D341Med (cell line): ENCODE data around the gene RPS6KB2.
"Not testable (repeated sequence)": the region's sequence is repeated elsewhere in the genome, so short reads cannot be mapped to it uniquely, and the experiment has no call there.

Source experiments
- DNase-seq: peaks from one replicate; pipeline ENCODE4 v3.0.0; 2012; ENCODE audit warnings: low spot score

Gene RPS6KB2

DNA sequence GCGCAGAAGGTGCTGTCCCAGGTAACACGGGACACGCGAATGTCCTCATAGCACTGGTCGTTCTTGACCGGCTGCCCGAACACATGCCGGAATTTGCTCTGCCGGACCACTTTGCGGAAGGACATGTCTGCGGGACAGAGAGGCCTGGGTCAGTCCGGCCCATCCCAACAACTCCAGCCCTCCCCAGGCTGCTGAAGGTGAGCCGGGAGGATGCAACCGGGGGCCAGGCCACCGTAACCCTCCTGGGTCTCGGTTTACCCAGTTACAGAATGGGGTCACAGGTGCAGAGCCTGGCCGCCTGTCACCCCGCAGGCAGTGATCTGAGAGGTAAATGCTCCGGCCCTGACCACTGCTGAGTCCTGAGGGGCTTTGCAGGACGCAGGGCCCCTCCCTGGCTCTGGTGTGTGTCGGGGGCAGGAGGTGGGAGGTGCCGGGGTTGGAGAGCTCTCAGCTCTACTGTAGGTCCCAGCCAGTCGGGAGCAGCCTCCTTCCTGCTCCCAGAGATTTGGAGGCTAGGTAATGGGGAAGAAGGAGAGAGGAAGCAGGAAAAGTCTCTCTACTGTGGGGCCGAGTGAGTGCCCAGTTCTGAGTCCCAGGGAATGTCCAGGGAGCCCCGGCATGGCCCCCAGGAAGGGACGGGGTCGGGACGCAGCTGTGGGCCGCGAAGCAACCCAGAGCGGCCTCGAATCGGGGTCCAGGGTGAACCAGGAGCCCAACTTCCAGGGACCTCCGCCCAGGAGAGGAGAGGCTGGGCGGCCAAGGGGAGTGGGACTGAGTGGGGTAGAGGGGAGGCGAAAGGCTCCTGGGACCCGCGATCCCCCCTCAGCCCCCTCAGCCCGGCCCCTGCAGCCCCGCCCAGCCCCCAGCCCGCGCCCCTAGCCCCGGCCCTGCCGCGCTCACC is 14.5 kb downstream of the RPS6KB2 start:
- DNase-seq, result no peak

DNA sequence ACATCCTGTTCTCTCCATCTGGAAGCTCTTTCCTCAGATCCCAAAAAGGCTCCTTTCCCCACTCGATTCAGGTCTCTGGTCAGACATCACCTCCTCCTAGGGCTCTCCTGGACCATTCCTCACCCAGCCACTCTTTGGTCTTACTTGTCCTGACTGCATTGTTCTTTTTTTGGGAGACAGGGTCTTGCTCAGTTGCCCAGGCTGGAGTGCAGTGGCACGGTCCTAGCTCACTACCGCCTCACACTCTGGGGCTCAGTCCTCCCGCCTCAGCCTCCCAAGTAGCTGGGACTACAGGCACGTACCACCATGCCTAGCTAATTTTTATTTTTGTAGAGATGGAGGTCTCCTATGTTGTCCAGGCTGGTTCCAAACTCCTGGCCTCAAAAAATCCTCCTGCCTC is 17.2 kb downstream of the RPS6KB2 start:
- DNase-seq, result no peak

DNA sequence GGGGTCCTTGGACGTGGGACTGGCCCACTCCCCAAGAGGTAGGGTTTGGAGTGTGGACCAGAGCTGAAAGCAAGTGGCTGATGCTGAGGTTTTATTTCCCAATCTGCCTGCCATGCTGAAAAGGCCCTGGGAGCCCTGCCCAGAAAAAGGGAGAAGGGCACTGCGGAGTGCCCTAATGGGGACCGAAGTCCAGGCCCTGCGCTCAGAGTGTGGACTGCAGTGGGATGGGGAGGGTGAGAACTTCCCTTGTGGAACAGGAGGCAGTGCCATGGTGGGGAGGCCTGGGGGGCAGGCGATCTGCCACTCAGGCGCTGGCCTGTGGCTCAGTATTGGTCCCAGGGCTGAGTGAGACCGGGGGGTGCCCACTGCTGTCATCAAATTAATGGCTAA is 19.9 kb downstream of the RPS6KB2 start:
- no peak for DNase-seq

DNA sequence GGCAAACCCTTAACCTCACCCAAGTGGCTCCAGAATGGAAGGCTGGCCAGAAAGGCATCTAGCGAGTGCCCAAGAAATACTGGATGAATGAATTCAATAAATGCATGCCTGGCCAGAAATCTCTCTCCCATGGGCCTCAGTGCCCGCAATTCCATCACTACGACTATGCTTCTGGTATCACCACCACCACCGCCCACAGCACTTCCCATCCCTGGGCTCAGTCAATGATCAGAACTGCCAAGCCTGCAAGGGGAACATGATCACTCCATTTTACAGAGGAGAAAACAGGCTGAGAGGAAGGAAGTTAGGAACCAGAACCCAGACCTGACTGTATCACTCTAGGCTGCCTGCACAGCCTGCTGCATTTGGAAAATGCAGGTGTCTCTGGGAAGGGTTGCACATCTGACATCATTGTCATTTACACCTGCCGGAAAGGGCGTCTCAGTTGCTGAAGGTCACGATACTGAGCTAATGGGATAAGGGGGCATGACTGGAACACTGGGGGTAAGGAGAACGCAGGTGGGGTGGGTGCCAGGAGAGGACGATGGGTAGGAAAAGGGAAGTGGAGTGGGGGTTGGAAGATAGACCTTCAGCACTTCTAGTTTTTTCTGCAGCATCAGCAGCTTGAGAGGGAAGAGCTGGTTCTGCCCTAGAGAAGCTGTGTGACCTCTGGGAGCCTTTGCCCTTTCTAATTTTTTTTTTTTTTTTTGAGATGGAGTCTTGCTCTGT is 21.0 kb downstream of the RPS6KB2 start:
- no peak for DNase-seq

DNA sequence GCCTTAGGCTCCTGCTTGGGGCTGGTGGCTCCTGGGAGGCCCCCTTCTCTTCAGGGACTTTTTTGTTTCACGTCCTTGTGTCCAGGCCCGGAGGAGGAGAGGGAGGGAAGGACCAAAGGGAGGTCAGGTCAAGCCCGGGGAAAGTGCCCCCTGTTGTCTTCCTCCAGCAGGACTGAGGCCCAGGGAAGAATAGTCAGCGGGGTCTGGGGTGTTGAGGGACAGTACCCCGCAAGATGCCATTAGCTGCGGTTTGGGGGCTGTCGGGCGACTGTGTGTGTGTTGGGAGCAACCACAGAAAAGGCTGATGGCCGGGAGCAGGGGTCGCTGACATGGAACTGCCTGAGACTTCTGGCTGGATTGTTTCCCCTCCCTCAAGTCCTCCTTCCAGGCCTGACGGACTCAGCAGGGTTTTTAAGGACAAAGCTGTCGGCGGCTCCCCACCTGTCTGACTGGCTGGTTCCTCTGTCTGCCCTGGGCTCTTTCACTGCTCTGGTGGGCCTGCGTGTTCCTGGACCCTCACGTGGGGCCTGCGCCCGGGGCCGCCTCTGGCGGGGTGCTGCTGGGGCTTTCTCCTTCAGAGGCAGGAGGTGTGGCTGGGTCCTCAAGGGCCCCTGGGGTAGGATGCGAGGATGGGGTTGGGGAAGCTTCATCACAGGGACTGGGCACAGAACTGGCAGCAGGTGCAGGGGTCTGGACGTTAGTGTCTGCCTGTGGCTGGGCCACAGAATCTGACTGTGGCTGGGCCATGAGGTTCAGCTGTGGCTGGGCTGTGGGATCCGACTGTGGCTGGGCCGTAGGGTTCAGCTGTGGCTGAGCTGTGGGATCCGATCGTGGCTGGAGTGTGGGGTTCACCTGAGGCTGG is 22.7 kb downstream of the RPS6KB2 start:
- DNase-seq, result no peak

DNA sequence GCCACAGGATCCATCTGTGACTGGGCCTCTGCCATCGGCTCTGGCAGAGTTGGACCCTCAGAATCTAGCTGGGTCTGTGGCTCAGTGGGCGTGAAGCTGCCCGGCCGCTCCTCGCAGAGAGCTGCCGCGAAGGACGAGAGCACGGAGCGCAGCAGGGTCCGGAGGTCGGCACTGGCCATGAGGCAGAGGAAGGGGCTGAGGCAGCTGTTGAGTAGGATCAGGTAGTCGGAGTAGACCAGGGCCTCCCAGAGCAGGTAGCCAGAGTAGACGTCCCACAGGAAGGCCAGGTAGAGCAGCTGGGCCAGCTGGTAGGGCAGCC is 23.3 kb downstream of the RPS6KB2 start:
- no peak for DNase-seq

DNA sequence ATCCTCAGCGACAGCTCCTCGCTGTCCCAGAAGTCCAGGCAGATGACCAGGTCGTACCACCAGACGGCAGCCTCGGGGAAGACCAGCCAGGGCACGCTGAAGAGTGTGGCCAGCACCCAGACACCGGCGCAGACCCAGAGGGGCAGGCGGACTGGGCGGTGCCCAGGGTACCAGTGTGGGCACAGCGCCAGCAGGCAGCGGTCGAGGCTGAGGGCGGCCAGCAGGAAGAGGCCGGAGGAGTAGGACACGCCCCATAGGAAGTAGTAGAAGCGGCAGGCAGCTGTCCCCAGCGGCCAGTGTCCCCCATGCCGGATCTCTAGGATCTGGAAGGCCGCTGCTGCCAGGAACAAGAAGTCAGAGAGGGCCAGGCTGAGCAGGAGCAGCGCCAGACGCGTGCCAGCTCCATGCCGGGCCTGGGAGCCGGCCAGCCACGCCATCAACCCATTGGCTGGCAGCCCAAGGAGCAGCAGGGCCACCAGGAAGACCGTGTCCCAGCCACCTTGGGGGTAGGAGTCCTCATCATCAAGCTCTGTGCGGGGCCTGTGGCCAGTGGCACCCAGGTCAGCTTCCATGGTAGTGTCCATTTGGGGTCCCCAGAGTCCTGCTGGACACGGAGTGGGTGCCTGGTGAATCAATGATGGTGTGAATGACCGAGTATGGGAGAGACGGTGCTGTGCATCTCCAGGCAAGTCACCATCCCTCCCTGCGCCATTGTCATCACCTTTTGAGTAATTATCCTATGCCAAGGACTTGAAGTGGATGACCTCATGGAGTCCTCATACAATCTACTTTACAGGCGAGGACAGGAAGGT is 24.1 kb downstream of the RPS6KB2 start, which contains the start of gene GPR152:
Gene GPR152 (minus strand): TSS at position 589 of the 812 bp plus-strand sequence. CDS start 5 bp downstream, at position 584.
- DNase-seq, result no peak

DNA sequence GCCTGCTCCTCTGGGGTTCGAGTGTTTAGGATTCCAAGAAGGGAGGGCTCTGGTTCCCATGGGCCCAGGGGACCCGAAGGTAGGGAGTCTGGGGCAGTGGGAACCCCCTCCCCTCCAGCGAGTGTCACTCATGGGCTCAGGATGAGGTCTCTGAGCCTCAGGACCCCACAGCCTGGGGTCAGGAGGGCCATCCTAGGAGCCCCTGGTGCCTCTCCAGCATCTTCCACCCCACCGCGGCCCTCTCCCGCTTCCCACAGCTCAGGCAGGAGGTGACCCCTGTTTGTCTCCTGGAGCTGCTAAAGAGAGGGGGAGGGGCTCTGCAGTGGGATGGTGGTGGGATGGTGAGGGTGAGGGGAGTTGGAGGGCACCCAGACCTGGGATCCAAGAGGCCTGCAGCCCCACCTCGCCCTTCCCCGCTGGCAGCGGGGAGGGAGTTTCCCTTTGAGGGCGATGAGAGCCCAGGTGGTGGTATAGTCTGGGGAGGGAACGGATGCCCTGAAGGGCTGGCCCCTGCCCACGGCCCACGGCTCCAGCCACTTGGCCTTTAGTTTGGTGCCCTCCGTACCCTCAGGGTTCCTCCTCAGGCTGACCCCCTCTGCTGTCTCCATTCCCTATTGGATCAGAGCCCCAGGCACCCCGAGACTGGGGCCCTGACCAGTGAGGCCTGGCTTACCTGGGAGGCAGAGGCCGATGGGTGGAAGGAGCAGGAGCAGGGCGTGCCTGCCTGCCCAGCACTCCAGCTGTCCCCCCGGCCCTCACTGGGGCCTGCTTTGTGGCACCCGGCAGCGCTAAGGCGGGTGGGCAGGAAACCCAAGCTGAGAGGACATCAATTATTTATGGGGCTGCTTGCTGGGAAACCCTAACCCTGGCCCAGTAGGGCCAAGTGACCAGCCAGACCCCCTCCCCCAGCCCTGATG is 25.8 kb downstream of the RPS6KB2 start:
- DNase-seq, result no peak

DNA sequence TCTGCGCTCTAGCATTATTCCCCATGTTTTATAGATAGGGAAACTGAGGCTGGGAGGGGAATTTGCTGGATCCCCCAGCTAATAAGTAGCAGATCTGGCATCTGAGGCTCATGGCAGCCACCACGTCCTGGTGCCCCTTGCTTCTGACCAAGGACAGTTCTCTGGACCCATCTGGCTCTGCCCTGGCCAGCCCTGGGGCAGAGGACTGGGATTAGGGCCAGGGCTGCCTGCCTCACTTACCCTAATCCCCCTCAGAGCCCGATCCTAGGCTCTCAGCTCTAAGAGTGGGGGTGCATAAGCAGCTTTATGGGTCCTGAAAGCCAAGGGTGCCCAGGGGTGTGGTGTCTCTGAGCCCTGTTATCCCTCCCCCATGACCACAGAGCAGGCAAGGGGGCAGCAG is 26.8 kb downstream of the RPS6KB2 start, which contains the start of gene CABP4:
Gene CABP4 (plus strand): TSS at position 301 of the 400 bp plus-strand sequence. CDS start 70 bp downstream, at position 371.
- no peak for DNase-seq

DNA sequence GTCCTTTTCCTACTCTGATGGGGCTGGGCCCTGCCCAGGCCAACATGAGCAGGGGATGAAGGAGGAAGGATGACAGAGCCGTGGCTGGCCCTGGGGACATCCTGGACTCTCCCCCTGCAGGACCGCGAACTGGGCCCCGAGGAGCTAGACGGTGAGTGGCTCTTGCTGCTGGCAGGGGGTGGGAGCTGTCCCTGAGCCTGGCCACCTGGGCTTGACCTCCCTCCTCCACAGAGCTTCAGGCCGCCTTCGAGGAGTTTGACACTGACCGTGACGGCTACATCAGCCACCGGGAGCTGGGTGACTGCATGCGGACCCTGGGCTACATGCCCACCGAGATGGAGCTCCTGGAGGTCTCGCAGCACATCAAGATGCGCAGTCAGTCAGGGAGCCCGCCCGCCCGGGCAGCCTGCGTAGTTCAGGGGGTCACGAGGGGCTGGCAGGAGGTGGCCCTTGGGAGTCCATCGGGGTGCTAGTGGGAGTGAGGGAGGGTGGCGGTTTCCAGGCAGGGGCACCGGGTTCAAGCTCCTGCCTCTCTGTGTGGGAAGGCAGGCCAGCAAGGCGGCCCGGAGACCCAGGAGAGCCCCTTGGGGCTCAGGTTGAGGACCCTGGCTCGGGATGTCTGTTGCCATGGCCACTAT is 27.9 kb downstream of the RPS6KB2 start:
- DNase-seq, result no peak

DNA sequence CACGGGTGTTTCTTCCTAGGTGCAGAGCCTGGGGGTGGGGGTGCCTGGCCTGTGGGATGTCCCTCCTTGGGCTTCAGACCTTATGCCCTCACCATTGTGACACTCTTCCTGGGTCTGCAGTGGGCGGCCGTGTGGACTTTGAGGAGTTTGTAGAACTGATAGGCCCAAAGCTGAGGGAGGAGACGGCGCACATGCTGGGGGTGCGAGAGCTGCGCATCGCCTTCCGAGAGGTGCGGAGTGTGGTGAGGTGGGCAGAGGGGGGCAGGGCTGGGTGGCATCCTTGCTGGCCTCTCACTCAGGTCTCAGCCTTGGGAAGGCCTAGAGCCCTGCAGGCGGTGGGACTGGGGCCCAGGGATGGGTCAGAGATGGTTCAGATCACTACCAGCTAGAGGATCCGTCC is 29.2 kb downstream of the RPS6KB2 start:
- DNase-seq, result no peak

DNA sequence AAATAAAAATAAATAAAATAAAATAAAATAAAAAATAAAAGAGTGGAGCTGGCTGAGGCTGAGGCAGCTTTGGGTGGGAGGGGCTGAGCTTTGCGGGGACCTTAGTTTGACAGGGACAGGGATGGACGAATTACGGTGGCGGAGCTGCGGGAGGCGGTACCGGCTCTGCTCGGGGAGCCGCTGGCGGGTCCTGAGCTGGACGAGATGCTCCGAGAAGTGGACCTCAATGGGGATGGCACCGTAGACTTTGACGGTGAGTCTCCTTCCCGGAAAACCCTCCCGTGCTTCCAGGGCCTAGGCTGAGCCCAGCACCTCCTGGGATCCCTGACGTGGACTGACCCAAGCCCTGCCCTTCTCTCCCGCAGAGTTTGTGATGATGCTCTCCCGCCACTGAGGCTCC is 30.0 kb downstream of the RPS6KB2 start:
- DNase-seq, result no peak

DNA sequence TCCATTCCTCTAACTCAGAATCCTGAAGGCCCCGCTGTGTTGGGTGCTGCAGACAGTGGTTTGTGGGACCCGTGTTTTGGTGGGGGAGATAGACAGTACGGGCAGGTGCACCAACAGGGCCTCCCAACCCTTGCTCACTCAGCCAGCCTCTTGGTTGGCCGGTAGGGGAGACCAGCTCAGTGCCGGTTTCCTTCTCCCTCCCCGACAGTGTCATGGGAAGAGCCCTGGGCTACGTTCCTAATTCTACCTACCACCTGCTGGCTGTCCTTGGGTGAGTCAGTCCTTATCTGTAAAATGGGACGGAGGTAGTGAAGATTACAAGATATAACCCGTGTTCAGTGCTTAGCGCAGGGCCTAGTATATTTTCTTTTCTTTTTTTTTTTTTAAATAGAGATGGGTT is 34.9 kb downstream of the RPS6KB2 start:
- peak; percentile 25 for DNase-seq

DNA sequence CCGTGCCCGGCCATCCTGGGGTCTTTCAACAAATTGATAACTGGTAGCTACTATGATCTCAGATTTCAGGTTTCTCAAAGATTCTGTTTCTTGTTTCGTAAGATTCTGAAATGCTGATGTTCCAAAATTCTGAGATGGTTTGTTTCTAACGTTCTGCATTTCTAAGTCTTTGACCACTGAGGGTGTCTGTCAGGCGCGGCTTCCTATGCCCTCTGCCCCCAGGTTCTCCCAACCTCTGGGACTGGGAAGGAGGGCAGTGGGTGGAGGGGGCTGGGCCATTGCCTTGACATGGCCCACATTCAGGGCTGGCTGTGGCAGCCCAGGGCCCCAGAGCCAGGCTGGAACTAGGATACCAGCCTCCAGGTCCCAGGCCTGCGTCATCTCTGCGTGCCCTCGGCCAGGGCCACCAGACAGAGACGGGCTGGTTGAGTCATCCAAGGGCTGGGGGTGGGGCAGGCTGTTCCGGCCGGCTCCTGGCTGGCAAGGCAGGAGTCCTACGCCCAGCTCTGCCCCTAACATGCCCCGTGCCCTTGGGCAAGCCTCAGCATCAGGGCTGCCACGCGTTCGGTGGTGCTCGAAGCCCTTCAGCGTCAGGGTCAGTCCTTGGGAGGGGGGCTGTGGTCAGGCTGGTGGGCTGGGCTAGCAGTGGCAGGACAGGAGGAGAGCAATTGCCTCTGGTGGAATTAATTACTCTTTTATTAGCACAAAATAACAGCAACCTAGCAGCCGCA is 35.6 kb downstream of the RPS6KB2 start:
- no peak for DNase-seq

DNA sequence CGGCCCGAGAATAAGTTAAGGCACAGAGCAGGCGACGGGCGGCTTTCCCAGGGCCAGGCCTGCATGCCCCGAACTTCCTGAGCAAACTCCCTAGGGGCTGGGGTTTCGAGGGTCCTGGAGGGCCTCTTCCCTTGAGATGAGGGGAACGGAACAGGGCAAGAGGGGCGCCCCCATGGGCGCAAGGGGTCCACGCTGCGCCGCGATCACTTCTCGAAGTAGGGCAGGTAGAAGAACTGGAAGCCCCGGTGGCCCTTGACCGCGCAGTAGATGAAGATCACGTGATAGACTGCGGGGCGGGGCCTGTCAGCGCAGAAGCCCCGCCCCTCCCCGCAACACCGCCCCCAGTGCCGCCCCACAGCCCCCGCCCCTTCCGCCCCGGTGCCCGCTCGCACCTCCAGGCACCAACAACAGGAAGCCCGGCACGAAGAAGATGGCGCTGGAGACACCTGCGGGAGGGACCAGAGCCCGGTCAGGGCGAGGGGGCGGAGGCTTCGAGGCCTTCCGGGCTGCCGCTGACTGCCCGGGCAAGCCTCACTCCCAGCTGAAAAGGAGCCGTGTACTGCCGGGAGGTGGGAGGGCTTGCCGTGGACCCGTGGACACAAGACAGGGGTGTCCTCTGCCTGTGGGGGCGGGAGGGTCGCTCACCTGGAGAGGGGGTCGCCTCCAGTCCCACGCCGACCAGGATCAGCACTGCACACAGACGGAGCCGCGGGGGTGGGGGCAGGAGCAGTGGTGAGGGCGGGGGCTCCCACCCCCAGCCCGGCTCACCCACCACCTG is 36.3 kb downstream of the RPS6KB2 start:
- DNase-seq, result peak; percentile 33

DNA sequence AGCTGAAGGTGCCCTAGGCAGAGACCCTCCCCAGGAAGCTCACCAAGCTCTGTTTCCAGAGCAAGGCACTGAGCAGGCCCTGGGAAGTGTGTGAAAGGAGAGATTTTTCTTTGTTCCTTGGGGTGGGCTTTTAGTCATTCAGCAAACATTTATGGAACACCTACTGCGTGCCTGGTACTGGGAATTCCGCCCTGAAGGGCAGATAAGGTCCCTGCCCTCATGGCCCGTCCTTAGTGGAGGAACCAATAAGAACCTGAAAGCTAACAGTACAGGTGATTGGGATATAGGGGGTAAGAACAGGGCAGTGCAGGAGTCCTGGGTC is 36.9 kb downstream of the RPS6KB2 start:
- no peak for DNase-seq

DNA sequence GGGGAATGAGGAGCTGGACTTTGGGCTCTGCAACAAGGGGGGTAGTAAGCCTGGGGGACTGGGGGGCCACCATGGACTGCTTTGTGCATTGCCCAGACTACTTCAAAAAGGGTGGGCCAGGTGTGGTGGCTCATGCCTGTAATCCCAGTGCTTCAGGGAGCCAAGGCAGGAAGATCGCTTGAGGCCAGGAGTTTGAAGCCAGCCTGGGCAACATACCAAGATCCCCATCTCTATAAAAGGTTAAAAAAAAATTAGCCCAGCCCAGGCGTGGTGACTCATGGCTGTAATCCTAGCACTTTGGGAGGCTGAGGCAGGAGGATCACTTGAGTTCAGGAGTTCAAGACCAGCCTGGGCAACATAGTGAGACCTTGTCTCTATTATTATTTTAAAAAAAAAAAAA is 37.2 kb downstream of the RPS6KB2 start:
- not testable (repeated sequence) for DNase-seq

DNA sequence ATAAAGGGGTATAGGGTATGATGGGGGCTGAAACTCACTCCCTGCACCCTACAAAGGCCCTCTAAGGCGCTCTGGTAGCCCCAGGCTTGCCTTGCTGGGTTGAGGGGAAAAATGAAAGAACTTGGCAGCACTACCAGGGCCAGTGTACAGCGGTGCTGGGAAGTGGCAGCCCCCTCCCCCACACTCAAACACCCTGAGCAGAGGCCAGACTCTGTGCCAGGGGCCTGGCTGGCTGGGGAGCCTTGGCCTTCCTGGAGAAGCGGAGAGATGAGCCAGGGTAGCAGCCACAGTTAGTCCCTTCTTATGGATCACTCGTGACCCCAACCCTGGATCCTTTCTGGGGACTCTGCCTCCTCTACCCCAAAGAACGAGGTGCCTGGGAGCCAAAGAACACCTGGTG is 38.1 kb downstream of the RPS6KB2 start:
- no peak for DNase-seq
